K562 (cell line): ENCODE data around the gene ENTPD3. TPM values are rescaled to one million over a fixed set of nuclear protein-coding genes. Genes with fewer than 3 reads are reported as not detected.
A peak's percentile ranks its signal among the peaks of the same experiment; 100 is the strongest.

ENCODE experiments used
- ATAC-seq: fragments of 200-7000 bp; cut with Tn5 transposase; 3 replicates; pipeline ENCODE4 v1.9.1; 2020; ENCODE audit warnings: moderate library complexity
- BruUV-seq: library from RNA; stranded (reverse); fragments of 400-500 nt; replicated peaks from 2 replicates; lab custom pipeline; 2021; lab: Mats Ljungman, UMichigan
- CTCF ChIA-PET: fragments of 300-600 bp; formaldehyde crosslinking; extraction: SDS; loops from one replicate; lab custom pipeline; 2021; ENCODE audit warnings: low intra/inter-chr PET ratio; lab: Yijun Ruan, JAX
- POLR2A ChIA-PET: fragments of 300-600, 350-650 bp; sonication (Branson Sonifier 250); formaldehyde crosslinking; extraction: SDS; loops from one replicate; lab custom pipeline; 2021; ENCODE audit warnings: antibody characterized with exemption, inconsistent platforms; lab: Yijun Ruan, JAX
- DNase-seq, 4 experiments: peaks; one replicate each; pipeline versions ENCODE4 v3.0.0 to v3.0.0-alpha.2; 2011 to 2018; ENCODE audit warnings: low spot score in 3 of 4, mixed read lengths in 3 of 4; ENCODE audit errors: extremely low read depth in 1 of 4
- FAIRE-seq: peaks from 2 replicates; lab custom pipeline; 2011; peaks lifted over from hg19 to GRCh38; lab: Jason Lieb, UNC
- H2AFZ ChIP-seq: 2 replicates; pipeline ENCODE4 v1.6.0; 2011; ENCODE audit warnings: low read depth, low read length, control low read depth, inconsistent platforms
- H3K27ac ChIP-seq: fragments of 200-600 bp; 3 replicates; pipeline ENCODE4 v1.8.0; 2011; ENCODE audit warnings: low read depth, mild to moderate bottlenecking, control low read depth, inconsistent platforms, low read length, moderate library complexity, mixed read lengths; ENCODE audit errors: extremely low read depth
- H3K27me3 ChIP-seq, 2 experiments: fragments of 300-600 bp in 1 of 2; 2 replicates in 1 of 2; 3 replicates in 1 of 2; pipeline versions ENCODE4 v1.6.0 to v1.8.0; 2011; ENCODE audit warnings: inconsistent platforms in 2 of 2, low read length in 2 of 2, mild to moderate bottlenecking in 1 of 2, mixed read lengths in 1 of 2, moderate library complexity in 1 of 2; ENCODE audit not compliant: control insufficient read depth in 2 of 2, insufficient read depth in 2 of 2
- H3K36me3 ChIP-seq: fragments of 300-600 bp; 3 replicates; pipeline ENCODE4 v1.8.0; 2011; ENCODE audit warnings: mild to moderate bottlenecking, low read length, inconsistent platforms; ENCODE audit not compliant: control insufficient read depth, insufficient read depth
- H3K4me1 ChIP-seq, 2 experiments: fragments of 200-600 bp in 1 of 2; replicated peaks in 1 of 2; 2 replicates in 1 of 2; 3 replicates in 1 of 2; pipeline versions ENCODE4 v1.5.1 to v1.8.0; 2011; ENCODE audit warnings: inconsistent platforms in 2 of 2, low read length in 2 of 2, mild to moderate bottlenecking in 1 of 2, mixed read lengths in 1 of 2, moderate library complexity in 1 of 2; ENCODE audit not compliant: control insufficient read depth in 2 of 2, insufficient read depth in 2 of 2
- H3K4me2 ChIP-seq: 2 replicates; pipeline ENCODE4 v1.6.1; 2011; ENCODE audit warnings: low read length, control low read depth, inconsistent platforms, mixed read lengths; ENCODE audit not compliant: insufficient read depth
- H3K4me3 ChIP-seq: fragments of 200-600 bp; sonication (generic), shearing (Covaris generic); 2 replicates; pipeline ENCODE4 v1.5.1; 2016; ENCODE audit warnings: control low read depth, inconsistent platforms
- H3K79me2 ChIP-seq: fragments of 200-600 bp; 3 replicates; pipeline ENCODE4 v1.8.0; 2011; ENCODE audit warnings: low read length, inconsistent platforms; ENCODE audit not compliant: control insufficient read depth, insufficient read depth
- H3K9ac ChIP-seq, 2 experiments: 2 replicates each; pipeline versions ENCODE4 v1.6.0 to v1.6.1; 2011; ENCODE audit warnings: low read depth in 2 of 2, low read length in 2 of 2, control low read depth in 1 of 2, inconsistent platforms in 1 of 2, mild to moderate bottlenecking in 1 of 2, mixed read lengths in 1 of 2; ENCODE audit not compliant: insufficient read depth in 1 of 2
- H3K9me1 ChIP-seq: one replicate; pipeline ENCODE4 v1.6.0; 2011; ENCODE audit warnings: inconsistent platforms, mild to moderate bottlenecking, low read length, moderate library complexity; ENCODE audit not compliant: control insufficient read depth, insufficient read depth
- H3K9me3 ChIP-seq: replicated peaks from 2 replicates; pipeline ENCODE4 v1.5.1; 2011; ENCODE audit warnings: low read depth, low read length, inconsistent platforms; ENCODE audit not compliant: control insufficient read depth, insufficient read depth
- H4K20me1 ChIP-seq: replicated peaks from 2 replicates; pipeline ENCODE4 v1.6.1; 2011; ENCODE audit warnings: low read length, inconsistent platforms, mixed read lengths; ENCODE audit not compliant: control insufficient read depth, insufficient read depth
- CEBPG ChIP-seq, 3 experiments: fragments of 200-800 bp in 1 of 3; sonication (Bioruptor generic) in 1 of 3; sonication (generic) in 1 of 3; formaldehyde crosslinking in 1 of 3; IDR thresholded peaks in 2 of 3; conservative IDR thresholded peaks in 1 of 3; 2 replicates each; pipeline versions ENCODE4 v1.6.1 to v1.8.0; 2016 to 2022; ENCODE audit warnings: missing compliant biosample characterization in 2 of 3, missing genetic modification characterization in 2 of 3, mild to moderate bottlenecking in 1 of 3, missing genetic modification reagents in 1 of 3
- DMBX1 ChIP-seq: fragments of 250-450 bp; sonication (Bioruptor Pico); IDR thresholded peaks from 2 replicates; pipeline ENCODE4 v1.8.0; 2022; ENCODE audit warnings: inconsistent platforms, mild to moderate bottlenecking, moderate library complexity, borderline replicate concordance
- ZNF143 ChIP-seq: sonication (generic); formaldehyde crosslinking; IDR thresholded peaks from 2 replicates; pipeline ENCODE4 v1.9.0; 2022; ENCODE audit warnings: mild to moderate bottlenecking, missing genetic modification reagents
- WGBS: fragments of 100-300 bp; shearing (Covaris generic); methylation state at CpG from one replicate; pipeline ENCODE4 v1.1.6; 2016; ENCODE audit warnings: low coverage, mixed read lengths; ENCODE audit not compliant: insufficient coverage; ENCODE audit errors: missing lambda C conversion rate; 5-methylcytosine and 5-hydroxymethylcytosine counted together
- in situ Hi-C: fragments of 300-500 bp; cut with MboI; formaldehyde crosslinking; loops from 4 replicates; pipeline ENCODE4 v1.15.0; 2018; ENCODE audit warnings: inconsistent platforms, mixed read lengths
- intact Hi-C: fragments of 100-400 bp; cut with micrococcal nuclease; formaldehyde crosslinking; loops from 2 replicates; pipeline ENCODE4 v1.14.2; 2022
- polyA plus RNA-seq, 8 experiments: library from polyadenylated mRNA; depleted of rRNA in 4 of 8; stranded (reverse) in 5 of 8; unstranded in 3 of 8; fragments of >200 nt; fragmentation: Nextera tagmentation in 2 of 8; fragmentation: Illumina TruSeq in 1 of 8; extraction: Ambion mirVana in 2 of 8; extraction: Trizol in 1 of 8; gene quantifications; 2 replicates each; pipeline versions ENCODE4 v1.2.1 to v1.2.3, GENCODE V29; 2011 to 2014; ENCODE audit warnings: inconsistent platforms in 1 of 8, missing spikeins in 1 of 8
- total RNA-seq, 7 experiments: library from RNA; depleted of rRNA in 6 of 7; stranded (reverse); fragments of >200 nt in 6 of 7; fragmentation: Illumina TruSeq in 2 of 7; extraction: Trizol in 2 of 7; gene quantifications; 2 replicates each; pipeline versions ENCODE4 v1.2.1 to v1.2.3, GENCODE V29; 2011 to 2021; ENCODE audit warnings: low replicate concordance in 1 of 7

The ENTPD3 gene
- total and polyA plus RNA-seq, 9 of the 15 experiments (the other 6 are each of a cell fraction or from before 2014, with no cell fraction given) = 0.23 to 2.1 (median 0.58) TPM

DNA sequence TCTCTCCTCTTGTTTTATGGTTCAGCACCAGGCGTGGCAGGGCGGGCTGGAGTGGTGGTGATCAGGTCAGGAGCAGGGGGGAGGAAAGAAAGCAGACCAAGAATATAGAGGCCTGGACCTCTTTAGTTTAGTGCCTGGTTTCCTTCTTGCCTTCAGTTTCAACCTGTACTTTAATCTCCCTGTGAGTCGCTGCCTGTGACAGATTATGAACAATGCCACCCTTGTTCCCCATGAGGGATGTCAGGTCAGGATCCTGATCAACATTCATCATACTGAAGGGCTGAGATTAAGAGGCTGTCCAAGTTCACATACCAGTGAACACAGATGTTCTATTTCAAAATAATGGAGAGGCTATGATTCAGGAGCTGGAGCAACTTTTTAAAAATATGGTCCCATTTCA lies 11.4 kb downstream of the ENTPD3 start:
- no peak overlapping the region for H3K9ac ChIP-seq
- no peak overlapping the region for H3K4me2 ChIP-seq
- no TSS peak for BruUV-seq
- 66% methylated on average over 3 of the region's 3 CpGs for WGBS
- no peaks in the 10 kb centered on the region for H4K20me1 ChIP-seq
- H3K9me3 ChIP-seq = no peaks in the 10 kb centered on the region
- in situ Hi-C loops = no loop called here
- H3K36me3 ChIP-seq = no peaks in the 10 kb centered on the region
- no peaks in the 10 kb centered on the region for H3K27me3 ChIP-seq
- H2AFZ ChIP-seq = no peak overlapping the region
- CTCF ChIA-PET = no interaction called here
- no peaks in the 10 kb centered on the region; a peak in 1 of 5 replicates for H3K4me1 ChIP-seq
- ATAC-seq (no peak), DNase-seq (no peak), FAIRE-seq (no peak)
- POLR2A ChIA-PET = no interaction called here
- no peaks in the 10 kb centered on the region for H3K79me2 ChIP-seq
- no peak overlapping the region for H3K27ac ChIP-seq
- H3K9me1 ChIP-seq = no peaks in the 10 kb centered on the region
- H3K4me3 ChIP-seq = no peak overlapping the region
- no peak for TF ChIP-seq DMBX1 (CRISPR knock-in tag)
- intact Hi-C loops = no loop called here

DNA sequence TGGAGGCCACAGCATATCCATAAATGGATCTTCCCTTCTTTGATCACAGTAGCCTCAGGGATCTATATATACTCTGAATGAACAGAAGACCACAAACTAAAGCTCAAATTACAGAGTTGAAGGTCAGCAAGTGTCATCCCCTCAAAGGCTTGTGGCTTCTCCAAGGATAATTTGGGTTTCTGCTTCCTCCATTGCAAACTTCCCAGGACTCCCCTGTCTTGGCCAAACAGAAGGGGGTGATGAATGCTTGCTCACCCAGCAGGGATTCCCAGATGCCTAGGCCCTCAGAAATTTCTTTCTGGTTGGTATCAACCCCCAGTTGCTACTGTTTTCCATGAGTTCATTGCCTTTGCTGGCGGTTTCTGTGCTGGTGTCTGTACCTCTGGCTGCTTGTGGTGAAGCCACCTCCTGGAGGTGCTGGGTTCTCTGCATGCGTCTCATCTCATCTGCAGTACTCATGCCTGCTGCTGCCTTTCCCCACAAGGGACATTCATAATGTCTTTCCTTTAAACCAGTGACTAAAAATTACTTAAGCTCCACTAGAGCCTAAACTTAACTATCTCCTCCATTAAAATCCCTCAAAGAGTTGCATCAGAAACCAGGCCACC lies 17.7 kb downstream of the ENTPD3 start:
- WGBS = 63% methylated on average over 2 of the region's 2 CpGs
- Histone ChIP-seq H3K79me2 (no peaks in the 10 kb centered on the region), H3K27me3 (no peaks in the 10 kb centered on the region), H3K4me3 (no peak overlapping the region), H2AFZ (no peak overlapping the region), H3K9me3 (no peaks in the 10 kb centered on the region), H3K9ac (no peak overlapping the region), H3K9me1 (no peaks in the 10 kb centered on the region), H3K4me2 (no peak overlapping the region), H3K27ac (no peak overlapping the region), H3K4me1 (peaks cover 2 to 6% of the 10 kb centered on the region in 2 experiments; a peak in 2 of 5 replicates), H3K36me3 (no peaks in the 10 kb centered on the region), H4K20me1 (no peaks in the 10 kb centered on the region)
- DNase-seq = no peak
- ATAC-seq = peak; percentile 63
- BruUV-seq = no TSS peak
- ChIA-PET CTCF (interaction anchor here (0.7 kb wide), 1 partner anchor 1569 kb away, joined by 3 read pairs; no protein-coding TSS in a partner anchor), POLR2A (interaction anchor here (0.6 to 2.1 kb wide), 2 partner anchors 10 to 13 kb away, joined by 3 to 7 read pairs; no protein-coding TSS in a partner anchor)
- in situ Hi-C loops (no loop called here), intact Hi-C loops (no loop called here)
- TF ChIP-seq CEBPG (CRISPR knock-in tag; IDR thresholded peaks at IDR 0.05) (no peak), CEBPG (tag; conservative IDR thresholded peaks at IDR 0.05 in 1 of 2, IDR thresholded peaks at IDR 0.05 in 1 of 2) (0 out of 4 replicates have a peak, but pooled peaks of 1 of the 2 experiments have one; percentile 21), ZNF143 (no peak)
- no peak for FAIRE-seq
